Measurements from ENCODE around the gene GNA12. TPM values are rescaled to one million over a fixed set of nuclear protein-coding genes. Genes with fewer than 3 reads are reported as not detected.

Gene GNA12
- total and polyA plus RNA-seq, 10 of the 15 experiments (the other 5 are each of a cell fraction or from before 2014, with no cell fraction given) = 1.9 to 51.8 (median 12.6) TPM

DNA sequence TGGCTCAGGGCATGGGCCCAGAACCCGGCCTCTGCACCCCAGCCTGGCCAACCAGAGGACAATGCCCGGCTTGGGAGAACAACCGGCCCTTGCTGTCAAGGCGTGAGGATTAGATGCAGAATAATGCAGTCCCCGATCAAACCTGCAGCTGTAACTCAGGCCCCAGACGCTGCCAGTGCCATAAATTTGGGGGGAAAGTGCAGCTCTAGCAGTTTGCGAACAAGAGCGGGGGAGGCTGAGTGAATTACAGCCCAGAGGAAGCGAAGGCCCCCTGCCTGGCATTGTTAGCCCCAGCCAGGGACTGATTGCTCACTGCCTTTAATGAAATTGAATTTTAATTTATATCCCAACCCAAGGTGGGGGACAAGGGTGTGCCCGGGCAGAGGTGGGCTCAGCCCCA, 38.0 kb upstream of the GNA12 start (continued):
- no peak for TF ChIP-seq CBX5 (IDR thresholded peaks at IDR 0.05; ENCODE audit: low read depth)
- TF ChIP-seq, protein P1, sequence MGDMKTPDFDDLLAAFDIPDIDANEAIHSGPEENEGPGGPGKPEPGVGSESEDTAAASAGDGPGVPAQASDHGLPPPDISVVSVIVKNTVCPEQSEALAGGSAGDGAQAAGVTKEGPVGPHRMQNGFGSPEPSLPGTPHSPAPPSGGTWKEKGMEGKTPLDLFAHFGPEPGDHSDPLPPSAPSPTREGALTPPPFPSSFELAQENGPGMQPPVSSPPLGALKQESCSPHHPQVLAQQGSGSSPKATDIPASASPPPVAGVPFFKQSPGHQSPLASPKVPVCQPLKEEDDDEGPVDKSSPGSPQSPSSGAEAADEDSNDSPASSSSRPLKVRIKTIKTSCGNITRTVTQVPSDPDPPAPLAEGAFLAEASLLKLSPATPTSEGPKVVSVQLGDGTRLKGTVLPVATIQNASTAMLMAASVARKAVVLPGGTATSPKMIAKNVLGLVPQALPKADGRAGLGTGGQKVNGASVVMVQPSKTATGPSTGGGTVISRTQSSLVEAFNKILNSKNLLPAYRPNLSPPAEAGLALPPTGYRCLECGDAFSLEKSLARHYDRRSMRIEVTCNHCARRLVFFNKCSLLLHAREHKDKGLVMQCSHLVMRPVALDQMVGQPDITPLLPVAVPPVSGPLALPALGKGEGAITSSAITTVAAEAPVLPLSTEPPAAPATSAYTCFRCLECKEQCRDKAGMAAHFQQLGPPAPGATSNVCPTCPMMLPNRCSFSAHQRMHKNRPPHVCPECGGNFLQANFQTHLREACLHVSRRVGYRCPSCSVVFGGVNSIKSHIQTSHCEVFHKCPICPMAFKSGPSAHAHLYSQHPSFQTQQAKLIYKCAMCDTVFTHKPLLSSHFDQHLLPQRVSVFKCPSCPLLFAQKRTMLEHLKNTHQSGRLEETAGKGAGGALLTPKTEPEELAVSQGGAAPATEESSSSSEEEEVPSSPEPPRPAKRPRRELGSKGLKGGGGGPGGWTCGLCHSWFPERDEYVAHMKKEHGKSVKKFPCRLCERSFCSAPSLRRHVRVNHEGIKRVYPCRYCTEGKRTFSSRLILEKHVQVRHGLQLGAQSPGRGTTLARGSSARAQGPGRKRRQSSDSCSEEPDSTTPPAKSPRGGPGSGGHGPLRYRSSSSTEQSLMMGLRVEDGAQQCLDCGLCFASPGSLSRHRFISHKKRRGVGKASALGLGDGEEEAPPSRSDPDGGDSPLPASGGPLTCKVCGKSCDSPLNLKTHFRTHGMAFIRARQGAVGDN (IDR thresholded peaks at IDR 0.05) = no peak
- no peak for TF ChIP-seq MTA2 (IDR thresholded peaks at IDR 0.05; ENCODE audit: low read depth)
- no peak for TF ChIP-seq MXI1 (IDR thresholded peaks at IDR 0.05; ENCODE audit: low read depth, low read length)
- no peak for TF ChIP-seq JUNB (IDR thresholded peaks at IDR 0.05)
- no peak for TF ChIP-seq ATF3 (IDR thresholded peaks at IDR 0.05; ENCODE audit: borderline replicate concordance, extremely low read depth, low read depth, low read length)
- TF ChIP-seq TAF1 (IDR thresholded peaks at IDR 0.05; ENCODE audit: borderline replicate concordance, low read depth, low read length) = no peak
- no peak for TF ChIP-seq ZNF207 (IDR thresholded peaks at IDR 0.05; ENCODE audit: borderline replicate concordance)
- TF ChIP-seq, protein P2, sequence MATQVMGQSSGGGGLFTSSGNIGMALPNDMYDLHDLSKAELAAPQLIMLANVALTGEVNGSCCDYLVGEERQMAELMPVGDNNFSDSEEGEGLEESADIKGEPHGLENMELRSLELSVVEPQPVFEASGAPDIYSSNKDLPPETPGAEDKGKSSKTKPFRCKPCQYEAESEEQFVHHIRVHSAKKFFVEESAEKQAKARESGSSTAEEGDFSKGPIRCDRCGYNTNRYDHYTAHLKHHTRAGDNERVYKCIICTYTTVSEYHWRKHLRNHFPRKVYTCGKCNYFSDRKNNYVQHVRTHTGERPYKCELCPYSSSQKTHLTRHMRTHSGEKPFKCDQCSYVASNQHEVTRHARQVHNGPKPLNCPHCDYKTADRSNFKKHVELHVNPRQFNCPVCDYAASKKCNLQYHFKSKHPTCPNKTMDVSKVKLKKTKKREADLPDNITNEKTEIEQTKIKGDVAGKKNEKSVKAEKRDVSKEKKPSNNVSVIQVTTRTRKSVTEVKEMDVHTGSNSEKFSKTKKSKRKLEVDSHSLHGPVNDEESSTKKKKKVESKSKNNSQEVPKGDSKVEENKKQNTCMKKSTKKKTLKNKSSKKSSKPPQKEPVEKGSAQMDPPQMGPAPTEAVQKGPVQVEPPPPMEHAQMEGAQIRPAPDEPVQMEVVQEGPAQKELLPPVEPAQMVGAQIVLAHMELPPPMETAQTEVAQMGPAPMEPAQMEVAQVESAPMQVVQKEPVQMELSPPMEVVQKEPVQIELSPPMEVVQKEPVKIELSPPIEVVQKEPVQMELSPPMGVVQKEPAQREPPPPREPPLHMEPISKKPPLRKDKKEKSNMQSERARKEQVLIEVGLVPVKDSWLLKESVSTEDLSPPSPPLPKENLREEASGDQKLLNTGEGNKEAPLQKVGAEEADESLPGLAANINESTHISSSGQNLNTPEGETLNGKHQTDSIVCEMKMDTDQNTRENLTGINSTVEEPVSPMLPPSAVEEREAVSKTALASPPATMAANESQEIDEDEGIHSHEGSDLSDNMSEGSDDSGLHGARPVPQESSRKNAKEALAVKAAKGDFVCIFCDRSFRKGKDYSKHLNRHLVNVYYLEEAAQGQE (IDR thresholded peaks at IDR 0.05; ENCODE audit: low read depth, low read length) = no peak
- TF ChIP-seq NRF1 (conservative IDR thresholded peaks at IDR 0.05; ENCODE audit: low read depth, low read length) = no peak
- no peak for TF ChIP-seq RB1 (IDR thresholded peaks at IDR 0.05; ENCODE audit: borderline replicate concordance)
